ENCODE results near the gene THAP8. TPM values are rescaled to one million over a fixed set of nuclear protein-coding genes. Genes with fewer than 3 reads are reported as not detected.

THAP8 gene
- total and polyA plus RNA-seq, 2 of the 13 experiments (the other 11 are each of a cell fraction or from before 2014, with no cell fraction given), result 1.7 to 3.7 TPM

DNA sequence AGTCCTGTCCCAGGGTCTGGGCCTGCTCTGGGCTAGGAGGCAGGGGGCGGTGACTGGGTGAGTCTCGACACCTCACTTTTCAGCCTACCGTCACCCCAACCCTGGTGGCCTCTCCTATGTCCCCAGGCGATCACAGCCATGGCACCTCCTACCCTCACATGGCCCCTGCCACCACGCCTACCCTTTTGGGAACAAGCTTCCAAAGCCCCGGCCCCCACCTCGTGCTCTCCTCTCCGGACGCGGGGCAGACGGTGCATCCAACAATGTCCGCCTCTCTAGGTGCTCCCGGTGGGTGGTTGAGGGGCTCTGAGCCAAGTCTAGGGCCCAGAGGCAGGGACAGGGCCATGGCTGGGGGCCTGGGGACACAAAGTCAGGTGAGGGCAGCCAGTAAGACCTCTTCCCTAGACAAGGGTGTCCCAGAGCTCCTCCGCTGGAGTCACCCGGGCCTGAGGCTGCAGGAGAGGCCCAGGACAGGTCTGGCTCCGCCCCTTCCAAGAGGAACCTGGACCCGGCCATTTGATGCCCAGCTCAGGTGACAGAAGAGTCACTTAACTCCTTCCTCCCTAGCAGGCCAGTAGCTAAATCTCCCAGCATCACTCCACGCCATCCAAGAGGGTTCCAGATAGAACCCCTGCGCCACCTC, 45.6 kb downstream of the THAP8 start, which contains the start of gene SYNE4 (continued):
- TF ChIP-seq ZNF530 (CRISPR knock-in tag; IDR thresholded peaks at IDR 0.05; ENCODE audit: low read depth), result no peak
- no peak for TF ChIP-seq ZNF816 (CRISPR knock-in tag; IDR thresholded peaks at IDR 0.05; ENCODE audit: borderline replicate concordance)
- no peak for TF ChIP-seq ZNF713 (CRISPR knock-in tag; IDR thresholded peaks at IDR 0.05)
- TF ChIP-seq ADNP (CRISPR knock-in tag; IDR thresholded peaks at IDR 0.05), result no peak
- no peak for TF ChIP-seq NCOA2 (CRISPR knock-in tag; IDR thresholded peaks at IDR 0.05)
- TF ChIP-seq, protein P1, sequence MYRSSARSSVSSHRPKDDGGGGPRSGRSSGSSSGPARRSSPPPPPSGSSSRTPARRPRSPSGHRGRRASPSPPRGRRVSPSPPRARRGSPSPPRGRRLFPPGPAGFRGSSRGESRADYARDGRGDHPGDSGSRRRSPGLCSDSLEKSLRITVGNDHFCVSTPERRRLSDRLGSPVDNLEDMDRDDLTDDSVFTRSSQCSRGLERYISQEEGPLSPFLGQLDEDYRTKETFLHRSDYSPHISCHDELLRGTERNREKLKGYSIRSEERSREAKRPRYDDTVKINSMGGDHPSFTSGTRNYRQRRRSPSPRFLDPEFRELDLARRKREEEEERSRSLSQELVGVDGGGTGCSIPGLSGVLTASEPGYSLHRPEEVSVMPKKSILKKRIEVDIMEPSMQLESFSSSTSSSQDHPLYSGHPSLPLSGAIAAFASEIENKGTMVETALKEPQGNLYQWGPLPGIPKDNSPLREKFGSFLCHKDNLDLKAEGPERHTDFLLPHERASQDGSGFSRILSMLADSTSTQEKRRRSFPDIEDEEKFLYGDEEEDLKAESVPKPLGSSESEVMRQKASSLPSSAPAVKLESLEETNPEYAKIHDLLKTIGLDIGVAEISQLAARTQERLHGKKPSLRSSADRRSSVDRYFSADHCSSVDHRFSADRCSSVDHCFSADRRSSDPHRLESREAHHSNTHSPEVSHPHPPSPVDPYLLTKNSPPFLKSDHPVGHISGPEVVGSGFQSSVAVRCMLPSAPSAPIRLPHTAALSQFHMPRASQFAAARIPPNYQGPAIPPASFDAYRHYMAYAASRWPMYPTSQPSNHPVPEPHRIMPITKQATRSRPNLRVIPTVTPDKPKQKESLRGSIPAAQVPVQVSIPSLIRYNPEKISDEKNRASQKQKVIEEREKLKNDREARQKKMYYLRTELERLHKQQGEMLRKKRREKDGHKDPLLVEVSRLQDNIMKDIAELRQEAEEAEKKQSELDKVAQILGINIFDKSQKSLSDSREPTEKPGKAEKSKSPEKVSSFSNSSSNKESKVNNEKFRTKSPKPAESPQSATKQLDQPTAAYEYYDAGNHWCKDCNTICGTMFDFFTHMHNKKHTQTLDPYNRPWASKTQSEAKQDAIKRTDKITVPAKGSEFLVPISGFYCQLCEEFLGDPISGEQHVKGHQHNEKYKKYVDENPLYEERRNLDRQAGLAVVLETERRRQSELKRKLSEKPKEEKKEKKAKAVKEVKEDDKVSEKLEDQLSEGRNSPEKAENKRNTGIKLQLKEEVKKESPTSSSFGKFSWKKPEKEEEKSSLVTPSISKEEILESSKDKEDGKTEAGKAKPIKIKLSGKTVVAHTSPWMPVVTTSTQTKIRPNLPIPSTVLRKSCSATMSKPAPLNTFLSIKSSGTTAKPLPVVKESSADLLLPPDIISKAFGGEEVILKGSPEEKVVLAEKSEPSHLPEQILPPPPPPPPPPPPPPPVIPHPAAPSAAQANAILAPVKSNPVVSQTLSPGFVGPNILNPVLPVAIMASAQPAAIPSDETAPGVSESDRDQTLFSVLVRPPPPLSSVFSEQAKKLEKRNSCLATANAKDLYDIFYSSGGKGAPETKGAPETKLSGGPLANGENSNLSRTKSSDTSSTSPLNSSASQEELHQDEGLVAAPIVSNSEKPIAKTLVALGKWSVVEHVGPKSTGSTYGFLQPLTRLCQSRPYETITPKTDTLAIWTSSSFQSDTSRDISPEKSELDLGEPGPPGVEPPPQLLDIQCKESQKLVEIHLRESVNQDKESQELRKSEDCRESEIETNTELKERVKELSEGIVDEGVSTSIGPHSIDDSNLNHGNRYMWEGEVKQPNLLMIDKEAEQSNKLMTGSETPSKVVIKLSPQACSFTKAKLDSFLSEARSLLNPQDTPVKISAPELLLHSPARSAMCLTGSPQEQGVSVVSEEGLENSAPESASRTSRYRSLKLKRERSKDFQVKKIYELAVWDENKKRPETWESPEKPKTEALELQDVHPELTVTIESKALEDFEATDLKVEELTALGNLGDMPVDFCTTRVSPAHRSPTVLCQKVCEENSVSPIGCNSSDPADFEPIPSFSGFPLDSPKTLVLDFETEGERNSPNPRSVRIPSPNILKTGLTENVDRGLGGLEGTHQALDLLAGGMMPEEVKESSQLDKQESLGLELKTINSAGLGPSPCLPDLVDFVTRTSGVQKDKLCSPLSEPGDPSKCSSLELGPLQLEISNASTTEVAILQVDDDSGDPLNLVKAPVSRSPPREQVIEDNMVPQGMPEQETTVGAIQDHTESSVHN (CRISPR knock-in tag; IDR thresholded peaks at IDR 0.05), result peak; percentile 58; the same call in 1 of the 2 replicates
- peak; percentile 49; the same call in 1 of the 2 replicates for TF ChIP-seq KAT8 (CRISPR knock-in tag; IDR thresholded peaks at IDR 0.05)
- peak in 1 of 2 experiments; percentile 50; a peak in 1 of 4 replicates for TF ChIP-seq KLF16 (CRISPR knock-in tag; IDR thresholded peaks at IDR 0.05)
- TF ChIP-seq, protein P2, sequence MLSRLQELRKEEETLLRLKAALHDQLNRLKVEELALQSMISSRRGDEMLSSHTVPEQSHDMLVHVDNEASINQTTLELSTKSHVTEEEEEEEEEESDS (CRISPR knock-in tag; IDR thresholded peaks at IDR 0.05; ENCODE audit: borderline replicate concordance), result no peak
- no peak for TF ChIP-seq NFE2L2 (IDR thresholded peaks at IDR 0.05; ENCODE audit: low read length)
- TF ChIP-seq ZBTB21 (CRISPR knock-in tag; IDR thresholded peaks at IDR 0.05), result no peak
- no peak for TF ChIP-seq ZNF296 (CRISPR knock-in tag; conservative IDR thresholded peaks at IDR 0.05)
- no peak for TF ChIP-seq NKX3-1 (CRISPR knock-in tag; IDR thresholded peaks at IDR 0.05)
- TF ChIP-seq ZNF709 (CRISPR knock-in tag; IDR thresholded peaks at IDR 0.05), result no peak
- TF ChIP-seq, protein P3, sequence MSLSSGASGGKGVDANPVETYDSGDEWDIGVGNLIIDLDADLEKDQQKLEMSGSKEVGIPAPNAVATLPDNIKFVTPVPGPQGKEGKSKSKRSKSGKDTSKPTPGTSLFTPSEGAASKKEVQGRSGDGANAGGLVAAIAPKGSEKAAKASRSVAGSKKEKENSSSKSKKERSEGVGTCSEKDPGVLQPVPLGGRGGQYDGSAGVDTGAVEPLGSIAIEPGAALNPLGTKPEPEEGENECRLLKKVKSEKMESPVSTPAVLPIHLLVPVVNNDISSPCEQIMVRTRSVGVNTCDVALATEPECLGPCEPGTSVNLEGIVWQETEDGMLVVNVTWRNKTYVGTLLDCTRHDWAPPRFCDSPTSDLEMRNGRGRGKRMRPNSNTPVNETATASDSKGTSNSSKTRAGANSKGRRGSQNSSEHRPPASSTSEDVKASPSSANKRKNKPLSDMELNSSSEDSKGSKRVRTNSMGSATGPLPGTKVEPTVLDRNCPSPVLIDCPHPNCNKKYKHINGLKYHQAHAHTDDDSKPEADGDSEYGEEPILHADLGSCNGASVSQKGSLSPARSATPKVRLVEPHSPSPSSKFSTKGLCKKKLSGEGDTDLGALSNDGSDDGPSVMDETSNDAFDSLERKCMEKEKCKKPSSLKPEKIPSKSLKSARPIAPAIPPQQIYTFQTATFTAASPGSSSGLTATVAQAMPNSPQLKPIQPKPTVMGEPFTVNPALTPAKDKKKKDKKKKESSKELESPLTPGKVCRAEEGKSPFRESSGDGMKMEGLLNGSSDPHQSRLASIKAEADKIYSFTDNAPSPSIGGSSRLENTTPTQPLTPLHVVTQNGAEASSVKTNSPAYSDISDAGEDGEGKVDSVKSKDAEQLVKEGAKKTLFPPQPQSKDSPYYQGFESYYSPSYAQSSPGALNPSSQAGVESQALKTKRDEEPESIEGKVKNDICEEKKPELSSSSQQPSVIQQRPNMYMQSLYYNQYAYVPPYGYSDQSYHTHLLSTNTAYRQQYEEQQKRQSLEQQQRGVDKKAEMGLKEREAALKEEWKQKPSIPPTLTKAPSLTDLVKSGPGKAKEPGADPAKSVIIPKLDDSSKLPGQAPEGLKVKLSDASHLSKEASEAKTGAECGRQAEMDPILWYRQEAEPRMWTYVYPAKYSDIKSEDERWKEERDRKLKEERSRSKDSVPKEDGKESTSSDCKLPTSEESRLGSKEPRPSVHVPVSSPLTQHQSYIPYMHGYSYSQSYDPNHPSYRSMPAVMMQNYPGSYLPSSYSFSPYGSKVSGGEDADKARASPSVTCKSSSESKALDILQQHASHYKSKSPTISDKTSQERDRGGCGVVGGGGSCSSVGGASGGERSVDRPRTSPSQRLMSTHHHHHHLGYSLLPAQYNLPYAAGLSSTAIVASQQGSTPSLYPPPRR (CRISPR knock-in tag; IDR thresholded peaks at IDR 0.05; ENCODE audit: borderline replicate concordance), result 0 out of 2 replicates have a peak, but pooled peaks have one; percentile 35
- no peak; the same call in 1 of the 2 replicates for TF ChIP-seq CHCHD3 (CRISPR knock-in tag; IDR thresholded peaks at IDR 0.05)
- no peak for TF ChIP-seq ZNF615 (CRISPR knock-in tag; IDR thresholded peaks at IDR 0.05; ENCODE audit: borderline replicate concordance)
